Measurements from ENCODE around the gene THOC5.

DNA sequence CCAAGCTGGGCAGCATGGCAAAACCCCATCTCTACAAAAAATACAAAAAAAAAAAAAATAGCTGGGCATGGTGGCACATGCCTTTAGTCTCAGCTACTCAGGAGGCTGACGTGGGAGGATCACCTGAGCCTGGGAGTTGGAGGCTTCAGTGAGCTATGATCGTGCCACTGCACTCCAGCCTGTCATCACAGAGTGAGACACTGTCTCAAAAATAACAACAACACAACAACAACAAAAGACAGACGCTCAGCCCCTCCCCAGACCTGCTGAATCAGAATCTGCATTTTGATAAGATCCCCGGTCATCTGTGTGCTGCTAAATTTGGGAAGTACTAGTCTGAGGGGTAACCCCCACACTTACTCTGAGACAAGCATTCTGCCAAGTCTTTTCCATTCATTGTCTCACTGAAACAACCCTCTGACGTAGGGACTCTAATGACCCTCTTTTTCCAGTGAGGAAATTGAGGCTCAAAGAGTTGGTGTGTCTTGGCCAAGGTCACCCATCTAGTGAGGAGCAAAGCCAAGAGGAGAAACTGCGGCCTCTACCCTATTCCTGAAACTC, 66.1 kb downstream of the THOC5 start:
- TF ChIP-seq CTCF (conservative IDR thresholded peaks at IDR 0.05; ENCODE audit: low read length): no peak
- TF ChIP-seq EZH2phosphoT487 (IDR thresholded peaks at IDR 0.05; ENCODE audit: borderline replicate concordance, low read depth, low read length): no peak

Measured in OCI-LY7 (cell line).